GM19328 (cell line): ENCODE measurements around the gene OPA3.

Experiments
- ATAC-seq: cut with Tn5 transposase; IDR thresholded peaks from one replicate; pipeline ENCODE4 v1.9.1; 2021; ENCODE audit warnings: mild to moderate bottlenecking, moderate library complexity; ENCODE audit not compliant: unreplicated experiment

The OPA3 gene

GRCh38 chr19:45505996-45506245, 78.7 kb downstream of the OPA3 start:
- no peak for ATAC-seq

GRCh38 chr19:45505151-45505995, 79.2 kb downstream of the OPA3 start:
- ATAC-seq: no peak

GRCh38 chr19:45503909-45504308, 80.7 kb downstream of the OPA3 start:
- ATAC-seq: no peak

- ATAC-seq: no peak
Observed at GRCh38 chr19:45502111-45502510, 82.5 kb downstream of the OPA3 start.

- ATAC-seq: no peak
Observed at GRCh38 chr19:45501730-45502014, 82.9 kb downstream of the OPA3 start.

GRCh38 chr19:45500918-45501729, 83.5 kb downstream of the OPA3 start:
- no peak for ATAC-seq

- no peak for ATAC-seq
Observed at GRCh38 chr19:45499196-45500180, 85.1 kb downstream of the OPA3 start.

GRCh38 chr19:45498411-45499195, 86.0 kb downstream of the OPA3 start, which contains the start of gene PPM1N:
PPM1N (plus strand) TSS chr19:45498443; CDS start chr19:45498473, 30 bp downstream.
- ATAC-seq: no peak

GRCh38 chr19:45497791-45498190, 86.8 kb downstream of the OPA3 start:
- ATAC-seq: no peak

- no peak for ATAC-seq
Observed at GRCh38 chr19:45496349-45496953, 88.2 kb downstream of the OPA3 start.

- no peak for ATAC-seq
Observed at GRCh38 chr19:45495178-45495577, 89.4 kb downstream of the OPA3 start.

- no peak for ATAC-seq
Observed at GRCh38 chr19:45494261-45494916, 90.2 kb downstream of the OPA3 start.

GRCh38 chr19:45492627-45493470, 91.8 kb downstream of the OPA3 start:
- ATAC-seq: no peak

- ATAC-seq: no peak
Observed at GRCh38 chr19:45492137-45492626, 92.4 kb downstream of the OPA3 start.

GRCh38 chr19:45489216-45489855, 95.3 kb downstream of the OPA3 start:
- ATAC-seq: no peak

- no peak for ATAC-seq
Observed at GRCh38 chr19:45488708-45489107, 95.9 kb downstream of the OPA3 start.

- peak; percentile 86 for ATAC-seq
Observed at GRCh38 chr19:45485305-45486077, 99.1 kb downstream of the OPA3 start.
